CD14-positive monocyte (primary cell): ENCODE data around the gene GALNT4. TPM values are rescaled to one million over a fixed set of nuclear protein-coding genes. Genes with fewer than 3 reads are reported as not detected.

Experiments
- DNase-seq, 3 donors: peaks; one replicate each; pipeline ENCODE4 v3.0.0-alpha.2; 2011 to 2022
- H2AFZ ChIP-seq: 2 replicates; pipeline ENCODE4 v1.6.0; 2012; ENCODE audit warnings: mild to moderate bottlenecking, low read depth, low read length, inconsistent platforms; ENCODE audit not compliant: insufficient read depth, poor library complexity, severe bottlenecking
- H3K27ac ChIP-seq, 2 donors: 1 replicate in 1 of 2; 2 replicates in 1 of 2; pipeline ENCODE4 v1.5.1; 2012 to 2013; ENCODE audit warnings: low read length in 2 of 2, control low read depth in 1 of 2, inconsistent platforms in 1 of 2, low read depth in 1 of 2, mild to moderate bottlenecking in 1 of 2
- H3K27me3 ChIP-seq, 2 donors: one replicate each; pipeline versions ENCODE4 v1.6.0 to v1.6.1; 2011 to 2013; ENCODE audit warnings: low read length in 2 of 2; ENCODE audit not compliant: control insufficient read depth in 2 of 2, insufficient read depth in 2 of 2
- H3K36me3 ChIP-seq, 2 donors: replicated peaks in 1 of 2; 1 replicate in 1 of 2; 2 replicates in 1 of 2; pipeline versions ENCODE4 v1.5.1 to v1.6.1; 2012 to 2013; ENCODE audit warnings: low read length in 2 of 2, control low read depth in 1 of 2, inconsistent platforms in 1 of 2, mild to moderate bottlenecking in 1 of 2; ENCODE audit not compliant: insufficient read depth in 2 of 2, control insufficient read depth in 1 of 2
- H3K4me1 ChIP-seq, 2 donors: 1 replicate in 1 of 2; 2 replicates in 1 of 2; pipeline versions ENCODE4 v1.5.1 to v1.6.1; 2012 to 2013; ENCODE audit warnings: low read length in 2 of 2, control low read depth in 1 of 2, inconsistent platforms in 1 of 2, mild to moderate bottlenecking in 1 of 2, moderate library complexity in 1 of 2; ENCODE audit not compliant: insufficient read depth in 2 of 2, control insufficient read depth in 1 of 2
- H3K4me2 ChIP-seq: replicated peaks from 2 replicates; pipeline ENCODE3; 2012; ENCODE audit warnings: low read length, moderate library complexity, mild to moderate bottlenecking; ENCODE audit not compliant: poor library complexity, severe bottlenecking; ENCODE audit errors: extremely low read depth
- H3K4me3 ChIP-seq, 3 experiments: fragments of 200-600 bp in 1 of 3; sonication (generic) in 1 of 3; replicated peaks in 1 of 3; 1 replicate in 2 of 3; 2 replicates in 1 of 3; pipeline ENCODE4 v1.5.1; 2011 to 2013; ENCODE audit warnings: low read length in 3 of 3, mild to moderate bottlenecking in 3 of 3, control low read depth in 2 of 3, low read depth in 2 of 3, inconsistent platforms in 1 of 3, moderate library complexity in 1 of 3
- H3K79me2 ChIP-seq: 2 replicates; pipeline ENCODE4 v1.6.0; 2012; ENCODE audit warnings: mild to moderate bottlenecking, control low read depth, inconsistent platforms, low read length, moderate library complexity; ENCODE audit not compliant: insufficient read depth
- H3K9ac ChIP-seq: 2 replicates; pipeline ENCODE4 v1.6.0; 2017; ENCODE audit warnings: low read length, mild to moderate bottlenecking; ENCODE audit not compliant: insufficient read depth, poor library complexity, severe bottlenecking
- H3K9me3 ChIP-seq, 2 donors: replicated peaks in 1 of 2; 1 replicate in 1 of 2; 2 replicates in 1 of 2; pipeline versions ENCODE4 v1.5.1 to v1.6.1; 2012 to 2013; ENCODE audit warnings: low read length in 2 of 2, control low read depth in 1 of 2; ENCODE audit not compliant: control insufficient read depth in 1 of 2, insufficient read depth in 1 of 2
- H4K20me1 ChIP-seq: 2 replicates; pipeline ENCODE4 v1.6.0; 2012; ENCODE audit warnings: mild to moderate bottlenecking, low read length, control low read depth, moderate library complexity; ENCODE audit not compliant: insufficient read depth
- H3K27ac Mint-ChIP-seq, 7 donors: one replicate each; pipeline ENCODE4 v1.8.0; 2020; ENCODE audit warnings: mild to moderate bottlenecking in 7 of 7, mixed read lengths in 7 of 7, moderate library complexity in 6 of 7, inconsistent platforms in 2 of 7
- H3K27me3 Mint-ChIP-seq, 3 donors: one replicate each; pipeline ENCODE4 v1.8.0; 2021 to 2022; ENCODE audit warnings: low read depth in 3 of 3, mild to moderate bottlenecking in 3 of 3, mixed read lengths in 3 of 3, moderate library complexity in 3 of 3, inconsistent platforms in 1 of 3
- H3K36me3 Mint-ChIP-seq, 2 donors: one replicate each; pipeline ENCODE4 v1.8.0; 2020; ENCODE audit warnings: mixed read lengths in 2 of 2, inconsistent platforms in 1 of 2, mild to moderate bottlenecking in 1 of 2
- H3K4me1 Mint-ChIP-seq: one replicate; pipeline ENCODE4 v1.8.0; 2020; ENCODE audit warnings: mild to moderate bottlenecking, mixed read lengths
- H3K4me3 Mint-ChIP-seq, 2 donors: one replicate each; pipeline ENCODE4 v1.8.0; 2020; ENCODE audit warnings: mild to moderate bottlenecking in 2 of 2, mixed read lengths in 2 of 2, moderate library complexity in 1 of 2
- H3K9me3 Mint-ChIP-seq, 7 donors: one replicate each; pipeline ENCODE4 v1.8.0; 2020 to 2022; ENCODE audit warnings: mixed read lengths in 7 of 7, mild to moderate bottlenecking in 6 of 7, moderate library complexity in 6 of 7, inconsistent platforms in 2 of 7
- WGBS: methylation state at CpG from one replicate; pipeline ENCODE4 v1.1.5; 2013; ENCODE audit warnings: missing lambda C conversion rate; ENCODE audit not compliant: insufficient coverage; 5-methylcytosine and 5-hydroxymethylcytosine counted together
- intact Hi-C, 2 donors: fragments of 100-400 bp; cut with micrococcal nuclease; formaldehyde crosslinking; loops; one replicate each; pipeline versions ENCODE4 v1.15.0 to v1.15.1; 2023
- polyA plus RNA-seq, 3 donors: library from polyadenylated mRNA; depleted of rRNA in 1 of 3; unstranded in 2 of 3; stranded (reverse) in 1 of 3; fragments of 300-500 nt in 2 of 3; fragments of >200 nt in 1 of 3; fragmentation: Illumina TruSeq in 2 of 3; gene quantifications; 1 replicate in 2 of 3; 2 replicates in 1 of 3; pipeline ENCODE4 v1.2.3, GENCODE V29; 2012 to 2021
- TF ChIP-seq, protein P1 (sequence below): fragments of 200-600 bp; IDR thresholded peaks from one replicate; pipeline ENCODE4 v1.8.0; 2022; ENCODE audit warnings: antibody characterized with exemption, mild to moderate bottlenecking

The GALNT4 gene
- polyA plus RNA-seq, 3 donors = 3.7 to 12.9 (median 10.7) TPM

DNA sequence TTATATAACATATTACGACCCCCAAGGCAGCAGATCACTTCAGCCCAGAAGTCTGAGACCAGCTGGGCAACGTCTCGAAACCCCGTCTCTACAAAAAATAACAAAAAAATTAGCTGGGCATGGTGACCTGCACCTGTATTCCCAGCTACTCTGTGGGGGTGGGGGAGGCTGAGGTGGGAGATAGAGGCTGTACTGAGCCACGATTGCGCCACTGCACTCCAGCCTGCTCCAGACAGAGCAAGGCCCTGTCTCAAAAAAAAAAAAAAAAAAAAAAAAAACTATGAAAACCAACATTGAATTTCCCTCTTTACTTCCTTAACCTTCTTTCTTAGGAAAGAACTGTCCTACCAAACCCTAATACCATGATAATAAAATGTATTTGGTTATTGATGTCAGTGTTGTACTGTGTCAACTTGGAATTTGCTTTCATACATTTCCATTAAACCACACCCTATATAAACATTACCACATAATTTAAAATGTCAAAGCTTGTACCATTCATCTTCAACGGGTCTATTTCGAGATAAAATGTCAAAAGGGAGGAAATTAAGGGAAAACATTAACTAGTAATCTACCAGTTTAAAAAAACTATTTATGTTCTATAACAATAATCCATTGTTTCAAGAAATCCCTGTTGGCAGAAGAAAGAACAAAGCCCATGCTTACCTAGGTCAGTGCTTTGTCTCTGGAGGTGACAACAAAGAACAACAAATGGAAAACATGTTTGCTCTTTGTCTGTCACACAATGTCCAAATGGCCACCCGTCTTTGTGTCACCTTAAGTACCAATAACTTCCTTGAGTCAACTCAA is 17.4 kb downstream of the GALNT4 start:
- intact Hi-C loops = no loop called here

GRCh38 chr12:89506050-89506449 is 18.5 kb downstream of the GALNT4 start:
- DNase-seq = no peak
- Mint-ChIP-seq H3K4me3 (no peak overlapping the region), H3K36me3 (peaks cover 1 to 8% of the 10 kb centered on the region in 2 donors), H3K27ac (peak overlapping the region in 1 of 7 donors; percentile 31), H3K27me3 (peaks cover 0 to 1% (median 0%) of the 10 kb centered on the region in 3 donors), H3K9me3 (peaks cover 0 to 9% (median 0%) of the 10 kb centered on the region in 7 donors), H3K4me1 (no peaks in the 10 kb centered on the region)
- Histone ChIP-seq H3K9ac (no peak overlapping the region), H3K9me3 (no peaks in the 10 kb centered on the region), H4K20me1 (no peaks in the 10 kb centered on the region), H3K27me3 (no peaks in the 10 kb centered on the region), H3K4me3 (no peak overlapping the region), H3K4me1 (no peaks in the 10 kb centered on the region), H2AFZ (no peak overlapping the region), H3K79me2 (no peaks in the 10 kb centered on the region), H3K27ac (no peak overlapping the region), H3K4me2 (no peak overlapping the region), H3K36me3 (no peaks in the 10 kb centered on the region)
- WGBS = 0% methylated on average over 1 of the region's 1 CpG
- TF ChIP-seq, protein P1, sequence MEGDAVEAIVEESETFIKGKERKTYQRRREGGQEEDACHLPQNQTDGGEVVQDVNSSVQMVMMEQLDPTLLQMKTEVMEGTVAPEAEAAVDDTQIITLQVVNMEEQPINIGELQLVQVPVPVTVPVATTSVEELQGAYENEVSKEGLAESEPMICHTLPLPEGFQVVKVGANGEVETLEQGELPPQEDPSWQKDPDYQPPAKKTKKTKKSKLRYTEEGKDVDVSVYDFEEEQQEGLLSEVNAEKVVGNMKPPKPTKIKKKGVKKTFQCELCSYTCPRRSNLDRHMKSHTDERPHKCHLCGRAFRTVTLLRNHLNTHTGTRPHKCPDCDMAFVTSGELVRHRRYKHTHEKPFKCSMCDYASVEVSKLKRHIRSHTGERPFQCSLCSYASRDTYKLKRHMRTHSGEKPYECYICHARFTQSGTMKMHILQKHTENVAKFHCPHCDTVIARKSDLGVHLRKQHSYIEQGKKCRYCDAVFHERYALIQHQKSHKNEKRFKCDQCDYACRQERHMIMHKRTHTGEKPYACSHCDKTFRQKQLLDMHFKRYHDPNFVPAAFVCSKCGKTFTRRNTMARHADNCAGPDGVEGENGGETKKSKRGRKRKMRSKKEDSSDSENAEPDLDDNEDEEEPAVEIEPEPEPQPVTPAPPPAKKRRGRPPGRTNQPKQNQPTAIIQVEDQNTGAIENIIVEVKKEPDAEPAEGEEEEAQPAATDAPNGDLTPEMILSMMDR = no peak
- intact Hi-C loops = no loop called here

More for the DNA sequence above, 17.4 kb downstream of the GALNT4 start:
- Histone ChIP-seq H3K79me2 (no peaks in the 10 kb centered on the region), H3K27me3 (no peaks in the 10 kb centered on the region), H3K4me1 (no peaks in the 10 kb centered on the region), H3K4me3 (no peak overlapping the region), H3K9ac (no peak overlapping the region), H3K36me3 (no peaks in the 10 kb centered on the region), H2AFZ (no peak overlapping the region), H4K20me1 (no peaks in the 10 kb centered on the region), H3K9me3 (no peaks in the 10 kb centered on the region), H3K4me2 (no peak overlapping the region), H3K27ac (no peak overlapping the region)
- Mint-ChIP-seq H3K36me3 (peaks cover 1 to 8% of the 10 kb centered on the region in 2 donors), H3K27me3 (peaks cover 0 to 3% (median 0%) of the 10 kb centered on the region in 3 donors), H3K9me3 (peaks cover 0 to 9% (median 0%) of the 10 kb centered on the region in 7 donors), H3K4me3 (no peak overlapping the region), H3K4me1 (no peaks in the 10 kb centered on the region), H3K27ac (no peak overlapping the region)
- WGBS = no CpG with 5 or more reads among the region's 9 CpGs
- TF ChIP-seq, protein P1 = no peak
- no peak for DNase-seq
